GM21737 (cell line): ENCODE data around the gene STAT1.
A peak's percentile ranks its signal among the peaks of the same experiment; 100 is the strongest.
"Not testable (repeated sequence)": the region's sequence is repeated elsewhere in the genome, so short reads cannot be mapped to it uniquely, and the experiment has no call there.

Source experiments
- ATAC-seq: cut with Tn5 transposase; IDR thresholded peaks from one replicate; pipeline ENCODE4 v1.9.1; 2021; ENCODE audit warnings: mild to moderate bottlenecking, moderate library complexity; ENCODE audit not compliant: unreplicated experiment

STAT1 gene

DNA sequence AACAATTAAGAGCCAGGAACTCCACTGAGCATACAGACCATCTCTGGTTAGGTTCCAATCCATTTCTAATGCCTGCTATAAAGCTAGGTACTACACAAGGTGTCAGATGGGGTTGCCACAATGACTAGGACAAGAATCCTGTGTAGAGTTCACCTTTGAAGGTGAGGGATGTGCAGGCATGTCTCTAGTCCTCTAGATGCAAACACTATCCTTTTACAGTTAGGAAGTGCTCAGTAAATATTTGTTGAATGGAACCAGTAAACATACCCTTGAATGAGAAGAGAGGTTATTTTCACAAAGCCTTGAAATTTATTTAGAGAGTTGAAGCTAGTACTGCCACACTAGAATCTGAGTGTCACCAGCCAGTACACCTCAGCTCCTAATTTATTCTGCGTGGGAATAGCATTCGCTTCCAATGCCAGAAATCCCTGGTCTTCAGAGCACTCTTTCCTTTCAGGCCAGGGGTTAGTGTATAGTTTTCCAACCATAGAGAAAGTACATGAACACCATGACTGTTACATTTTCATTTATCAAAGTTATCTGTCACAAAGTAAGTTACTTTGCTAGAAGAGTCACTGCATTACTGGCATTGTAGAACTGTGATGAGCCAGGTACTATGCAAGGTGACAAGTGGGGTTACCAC, 48.3 kb downstream of the STAT1 start:
- ATAC-seq = no peak

DNA sequence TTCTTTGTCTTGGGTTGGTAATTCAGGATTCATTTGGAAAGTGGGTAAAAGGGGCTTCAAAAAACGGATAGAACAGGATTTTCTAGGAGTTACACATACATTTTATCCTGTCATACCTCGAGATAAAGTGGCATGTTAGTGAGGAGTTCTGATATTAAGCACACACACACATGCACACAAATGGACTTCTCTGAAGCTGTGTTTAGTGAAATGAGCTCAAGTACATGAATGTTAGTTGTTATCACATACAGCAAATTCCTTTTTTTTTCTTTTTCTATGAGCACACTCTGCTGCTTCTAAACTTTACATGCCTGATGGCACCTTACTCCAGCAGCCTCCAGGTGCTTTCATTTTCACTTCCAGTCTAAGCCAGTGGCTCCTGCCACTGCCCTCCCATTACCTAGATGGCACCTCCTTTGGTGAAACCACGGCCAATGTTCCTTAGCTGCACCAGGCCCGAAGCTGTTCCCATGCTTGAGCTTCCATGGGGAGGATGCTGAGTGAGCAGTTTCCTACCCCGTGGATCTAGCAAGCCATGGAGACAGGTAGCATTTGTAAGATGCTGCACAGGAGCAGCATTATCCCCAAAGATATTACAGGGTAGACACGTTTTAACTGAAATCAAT, 49.7 kb downstream of the STAT1 start:
- ATAC-seq = no peak

DNA sequence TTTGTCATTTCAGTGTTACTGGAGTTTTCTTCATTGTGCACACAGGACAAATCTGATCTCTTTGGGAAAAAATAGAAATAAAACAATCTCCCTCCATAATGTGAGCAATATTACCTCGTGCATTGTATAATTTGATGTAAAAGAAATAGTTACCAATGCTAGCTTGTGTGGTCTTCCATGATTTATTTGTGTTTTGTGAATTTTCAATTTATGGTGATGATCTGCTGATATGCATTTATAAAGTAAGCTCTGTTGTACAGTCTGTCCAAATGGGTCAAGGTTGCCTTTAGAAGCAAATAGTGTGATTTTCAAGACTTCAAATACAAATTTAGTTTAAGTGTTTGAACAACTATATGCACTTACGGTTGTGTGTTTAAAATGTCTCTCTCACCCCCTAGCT, 50.9 kb downstream of the STAT1 start:
- no peak for ATAC-seq

DNA sequence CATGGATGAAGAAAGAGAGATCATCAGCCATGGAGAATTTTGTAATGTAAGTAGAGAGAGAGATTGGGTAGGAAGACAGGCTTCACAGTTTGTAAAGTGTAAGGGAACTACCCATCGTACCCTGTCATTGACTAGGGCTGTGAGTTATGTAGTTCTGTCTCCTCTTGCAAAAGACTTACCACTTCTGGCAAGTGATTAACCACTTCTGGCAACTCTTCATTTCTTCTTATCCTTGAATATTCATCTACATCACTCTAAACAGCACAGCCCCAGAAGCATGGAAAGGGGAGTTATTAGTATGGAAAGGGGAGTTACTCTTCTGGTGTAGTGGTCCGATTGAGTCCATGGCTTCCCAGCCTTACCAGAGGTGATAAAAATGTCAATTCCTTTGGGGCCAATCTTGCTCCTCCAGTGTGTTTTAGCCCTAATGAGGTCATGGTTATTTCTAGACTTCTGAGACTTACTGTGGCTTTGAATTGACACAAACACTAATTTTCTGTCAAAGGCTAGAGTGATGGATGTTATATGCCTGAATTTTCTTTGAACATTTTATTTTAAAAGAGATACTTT, 52.0 kb downstream of the STAT1 start:
- ATAC-seq = no peak

DNA sequence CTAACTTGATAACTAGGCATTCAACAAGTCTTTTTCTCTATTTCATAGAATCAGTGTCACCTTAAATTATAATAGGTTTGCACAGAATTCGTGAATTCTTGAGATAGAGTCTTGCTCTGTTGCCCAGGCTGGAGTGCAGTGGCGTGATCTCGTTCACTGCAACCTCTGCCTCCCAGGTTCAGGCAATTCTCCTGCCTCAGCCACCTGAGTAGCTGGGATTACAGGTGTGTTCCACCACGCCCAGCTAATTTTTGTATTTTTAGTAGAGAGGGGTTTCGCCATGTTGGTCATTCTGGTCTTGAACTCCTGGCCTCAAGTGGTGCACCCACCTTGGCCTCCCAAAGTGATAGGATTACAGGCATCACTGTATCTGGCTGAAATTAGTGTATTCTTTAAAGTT, 52.9 kb downstream of the STAT1 start:
- ATAC-seq = not testable (repeated sequence)

DNA sequence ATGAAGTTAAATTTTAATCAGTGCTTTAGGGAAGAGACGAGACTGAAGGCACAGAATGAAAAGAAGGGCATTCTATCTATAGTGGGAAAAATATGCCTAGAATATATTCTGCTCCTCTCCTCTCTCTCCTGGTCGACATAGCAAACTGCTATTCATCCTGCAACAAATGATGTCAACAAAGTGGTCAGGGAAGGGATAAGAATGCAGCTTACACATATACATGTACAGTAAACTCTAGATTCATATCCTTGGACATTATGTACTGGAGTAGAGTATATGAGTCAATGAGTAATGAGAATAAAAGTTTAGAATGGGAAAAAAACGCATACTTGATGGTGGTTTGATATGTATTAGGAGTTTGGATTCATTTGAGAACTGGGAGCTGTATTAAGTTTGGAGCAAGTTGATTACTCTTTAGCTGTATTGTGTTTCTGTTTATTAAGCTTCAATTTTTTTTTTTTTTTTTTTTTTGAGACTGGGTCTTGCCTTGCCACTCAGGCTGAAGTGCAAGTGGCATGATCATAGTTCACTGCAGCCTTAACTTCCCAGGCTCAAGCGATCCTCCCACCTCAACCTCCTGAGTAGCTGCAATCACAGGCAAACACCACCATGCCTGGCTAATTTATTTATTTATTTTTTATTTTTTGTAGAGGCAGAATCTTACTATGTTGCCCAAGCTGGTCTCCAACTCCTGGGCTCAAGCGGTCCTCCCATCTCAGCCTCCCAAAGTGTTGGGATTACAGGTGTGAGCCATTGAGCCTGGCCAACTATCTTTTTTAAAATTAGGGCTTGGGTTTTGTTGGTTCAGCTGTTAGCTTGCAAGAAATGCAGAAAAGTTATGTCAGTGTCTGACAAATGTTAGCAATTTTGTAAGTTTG, 53.8 kb downstream of the STAT1 start:
- no peak for ATAC-seq

DNA sequence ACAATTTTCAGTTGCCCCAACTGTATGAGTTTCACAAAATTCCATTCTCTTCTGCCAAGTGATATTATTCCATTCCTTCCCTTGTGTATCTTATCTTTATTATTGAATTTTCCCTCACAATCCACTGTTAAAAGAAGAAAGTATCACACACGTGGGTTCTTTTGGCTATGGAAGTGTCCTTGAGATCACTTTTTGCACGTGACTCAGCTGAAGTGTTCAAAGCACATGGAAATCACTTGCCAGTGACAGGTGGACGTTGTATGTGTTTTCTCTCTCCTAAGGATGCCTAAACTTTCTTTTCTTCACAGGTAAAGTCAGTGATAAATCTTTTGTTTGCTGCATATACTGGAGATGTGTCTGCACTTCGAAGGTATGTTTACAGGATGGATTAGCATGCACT, 60.7 kb downstream of the STAT1 start:
- ATAC-seq = no peak

DNA sequence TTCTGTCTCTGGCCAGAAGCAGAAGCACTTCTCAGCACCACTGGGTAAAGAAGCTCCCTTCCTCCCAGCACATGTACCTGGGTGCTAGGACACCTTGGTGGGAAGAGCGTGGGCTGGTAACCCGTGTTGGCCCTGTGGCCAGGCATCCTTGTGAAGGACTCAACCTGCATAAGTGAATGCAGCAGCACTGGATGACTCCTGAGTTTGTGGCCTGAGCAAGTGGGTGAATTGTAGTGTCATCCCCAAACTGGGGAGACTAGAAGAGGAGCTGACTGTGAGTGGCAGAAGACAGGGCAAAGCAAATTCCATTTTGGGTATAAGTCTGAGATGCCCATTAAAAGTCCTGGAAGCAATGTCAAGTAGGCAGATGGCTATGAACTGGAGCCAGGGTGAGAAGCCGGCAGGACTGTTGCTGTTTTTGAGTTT, 63.4 kb downstream of the STAT1 start:
- ATAC-seq = no peak

DNA sequence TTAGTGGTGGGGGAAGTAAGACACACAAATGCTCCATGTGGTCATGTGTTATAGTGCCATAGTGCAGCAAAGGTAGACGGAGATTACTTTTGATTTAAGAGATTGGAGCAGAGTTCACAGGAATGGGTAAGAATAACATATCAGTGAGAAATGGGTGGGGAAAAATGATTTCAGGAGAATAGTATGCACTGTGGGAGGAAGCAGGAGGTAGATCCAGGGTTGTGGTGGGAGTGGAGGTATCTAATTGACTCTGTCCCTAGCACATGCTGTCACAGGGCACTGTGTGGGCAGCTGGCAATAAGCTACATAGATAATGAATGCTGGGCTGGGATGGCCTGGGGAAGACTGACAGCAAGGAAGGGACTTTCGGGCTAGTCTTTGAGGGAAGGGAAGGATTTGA, 65.3 kb downstream of the STAT1 start:
- ATAC-seq = no peak

DNA sequence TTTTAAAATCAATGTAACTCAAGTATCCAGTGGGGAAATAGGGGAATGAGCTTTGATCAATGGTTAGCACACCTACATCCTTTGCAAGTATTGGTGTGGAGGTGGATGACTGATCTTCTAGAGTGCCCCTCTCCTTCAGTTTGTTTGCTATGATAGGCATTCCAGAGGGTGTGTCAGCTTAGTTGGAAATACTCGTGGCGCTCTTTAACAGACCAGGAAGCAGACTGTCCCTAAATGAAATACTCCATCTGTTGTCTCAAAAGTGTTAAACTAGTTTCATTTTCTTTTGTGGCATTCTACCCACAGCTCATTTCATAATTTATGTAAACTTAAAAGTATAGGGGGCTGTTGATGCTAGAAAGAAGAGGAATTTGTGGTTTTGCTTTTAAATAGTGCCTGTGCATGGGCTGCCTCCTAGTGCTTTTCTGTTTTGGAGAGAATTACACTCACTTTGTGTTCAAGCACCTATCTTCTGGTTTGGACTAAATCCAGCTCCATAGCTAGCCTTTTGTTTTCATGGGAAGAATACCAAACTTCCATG, 66.2 kb downstream of the STAT1 start:
- peak; percentile 60 for ATAC-seq

DNA sequence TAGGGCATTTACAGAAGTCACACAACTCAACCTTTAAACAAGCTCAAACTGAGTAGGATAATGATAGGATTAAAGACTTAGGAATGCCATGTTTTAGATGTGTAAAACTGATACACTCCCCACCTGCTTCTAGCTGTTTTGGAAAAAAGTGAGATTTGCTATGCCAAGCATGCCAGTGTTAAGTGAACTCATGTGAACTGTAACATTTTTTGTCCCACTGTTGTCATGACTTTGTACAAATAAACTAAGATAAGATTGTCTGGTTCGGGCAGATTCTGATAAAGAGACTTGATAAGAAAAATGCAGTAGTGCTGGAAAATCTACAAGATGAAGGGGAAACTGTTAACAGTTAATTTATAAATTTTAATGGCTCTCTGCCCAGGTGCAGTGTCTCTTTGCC, 66.8 kb downstream of the STAT1 start:
- no peak for ATAC-seq

DNA sequence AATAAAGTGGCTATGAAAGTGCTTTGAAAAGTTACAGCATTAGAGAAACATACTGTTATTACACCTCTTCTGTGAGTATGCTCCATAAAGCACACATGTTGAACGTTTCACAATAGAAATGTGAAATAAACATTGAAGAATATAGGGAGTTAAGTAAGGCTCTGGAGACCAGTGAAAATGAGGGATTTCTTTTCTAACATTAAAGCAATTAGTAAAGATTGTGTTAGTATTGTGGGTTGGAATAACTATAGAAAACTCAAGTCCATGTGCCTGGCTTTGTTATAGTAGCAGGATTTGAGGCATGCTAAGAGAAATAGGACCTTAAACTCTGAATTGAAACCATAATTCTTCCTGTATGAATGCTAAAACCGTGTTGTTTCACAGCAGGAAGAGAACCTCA, 70.3 kb downstream of the STAT1 start:
- no peak for ATAC-seq

DNA sequence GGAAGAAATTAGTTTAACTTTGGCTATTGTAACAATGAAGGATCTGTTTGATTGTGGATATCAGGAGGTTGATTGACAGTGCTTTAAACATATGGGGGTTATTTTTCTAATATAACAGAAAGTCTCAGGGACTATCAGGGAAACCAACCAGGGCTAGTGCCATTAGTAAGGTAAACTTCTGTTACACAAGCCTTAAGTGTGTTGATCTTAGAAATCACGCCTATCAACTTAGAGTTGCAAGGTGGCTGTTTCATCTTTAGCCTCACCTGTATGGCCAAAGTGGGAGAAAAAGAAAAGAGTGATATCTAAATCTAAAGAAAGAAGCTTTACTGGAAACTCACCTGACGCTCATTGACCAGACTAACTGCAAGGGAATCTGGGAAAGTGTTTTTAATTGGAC, 71.3 kb downstream of the STAT1 start:
- ATAC-seq = no peak

DNA sequence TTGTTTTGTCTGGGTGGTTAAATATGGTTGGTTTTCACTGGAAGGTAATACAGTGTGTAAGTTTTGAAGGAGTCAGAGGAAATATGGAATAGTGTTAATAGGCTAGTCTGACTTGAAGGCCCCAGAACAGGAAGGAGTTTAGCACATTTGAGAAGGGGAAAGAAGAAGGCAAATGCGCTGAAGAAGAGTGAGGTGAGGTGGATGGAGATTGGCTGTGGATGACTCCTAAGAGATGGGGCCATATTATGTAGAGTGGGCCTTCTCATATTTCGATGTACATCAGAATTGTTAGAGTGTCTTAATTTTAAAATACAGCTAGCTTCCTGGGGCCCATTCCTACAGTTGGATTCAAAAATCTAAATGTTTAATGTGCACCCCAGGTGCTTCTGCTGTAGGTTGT, 72.4 kb downstream of the STAT1 start:
- no peak for ATAC-seq

DNA sequence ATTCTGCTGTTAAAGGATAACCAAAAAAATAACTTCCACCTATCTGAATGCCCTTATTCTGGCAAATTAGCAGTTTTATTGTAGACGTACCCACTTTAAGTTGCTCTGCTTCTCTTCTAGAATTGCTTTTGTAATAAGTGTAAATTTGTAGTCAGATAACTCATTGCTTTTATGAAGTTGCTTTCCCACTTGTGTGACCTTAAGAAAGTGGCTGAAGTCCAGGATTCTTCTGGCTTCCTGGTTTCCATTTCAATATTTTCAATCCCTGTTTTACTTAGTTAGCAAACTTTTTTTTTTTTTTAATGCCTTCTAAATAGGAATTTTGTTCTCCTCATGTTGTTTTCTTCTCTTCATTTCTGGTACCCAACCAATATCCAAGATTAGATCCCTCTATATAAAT, 73.5 kb downstream of the STAT1 start:
- ATAC-seq = no peak

DNA sequence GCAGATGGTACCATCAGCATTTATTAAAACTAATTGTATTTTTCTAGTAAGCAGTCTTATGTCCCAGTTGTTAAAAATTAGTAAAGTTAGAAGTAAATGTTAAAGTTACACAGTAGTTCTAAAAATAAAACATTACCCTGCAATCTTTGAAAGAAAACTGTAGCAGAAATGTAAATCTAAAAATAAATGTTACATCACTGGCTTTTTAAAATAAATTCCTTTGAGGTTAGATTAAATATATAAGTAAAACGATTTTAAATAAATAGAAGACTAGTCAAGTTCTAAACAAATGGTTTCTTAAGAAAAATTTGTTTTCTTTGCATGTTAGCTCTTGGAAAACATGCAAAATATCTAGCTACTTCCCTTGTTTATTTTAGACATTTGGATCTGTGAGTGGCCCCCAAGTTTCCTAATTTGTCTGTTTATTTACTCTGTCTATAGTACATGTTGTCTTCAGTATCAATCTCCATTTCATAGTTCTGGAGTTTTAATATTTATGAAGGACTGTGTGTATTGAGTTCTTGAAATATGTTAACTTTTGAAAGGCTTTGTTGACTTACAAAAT, 75.1 kb downstream of the STAT1 start:
- no peak for ATAC-seq

DNA sequence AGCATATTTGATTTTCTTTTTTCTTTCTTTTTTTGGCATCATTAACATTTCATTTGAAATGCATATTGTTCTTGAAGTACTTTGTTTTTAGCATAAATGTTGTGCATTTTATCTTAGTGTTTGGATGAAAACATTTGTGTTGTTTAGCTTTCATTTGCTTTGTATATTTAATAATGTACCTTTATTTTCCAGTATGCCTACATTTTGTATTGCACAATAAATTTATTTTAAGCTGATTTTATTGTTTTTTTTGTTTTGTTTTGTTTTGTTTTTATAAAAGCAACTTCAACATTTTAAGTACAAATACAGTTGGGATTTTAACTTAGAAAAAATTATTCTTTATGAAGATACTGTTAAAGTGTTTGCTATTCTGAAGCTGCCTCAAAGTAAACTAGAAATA, 78.9 kb downstream of the STAT1 start:
- ATAC-seq = no peak

DNA sequence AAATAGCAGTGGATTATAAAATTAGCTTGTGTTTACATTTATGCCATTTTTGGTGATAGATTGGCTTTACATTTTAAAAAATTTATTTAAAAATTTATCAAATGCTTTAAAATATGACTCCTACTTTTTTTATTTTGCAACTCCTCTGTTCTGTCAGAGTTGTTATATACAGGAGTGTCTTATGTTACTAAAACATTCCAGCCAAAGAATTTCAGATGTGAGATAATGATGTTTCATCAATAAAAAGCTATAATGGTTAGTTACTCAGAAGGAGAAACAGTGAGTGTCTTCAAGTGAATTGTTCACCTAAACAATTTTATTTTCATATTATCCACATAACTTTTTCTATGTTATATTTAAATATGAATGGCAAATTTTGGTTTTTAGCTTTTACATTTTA, 80.6 kb downstream of the STAT1 start:
- no peak for ATAC-seq

DNA sequence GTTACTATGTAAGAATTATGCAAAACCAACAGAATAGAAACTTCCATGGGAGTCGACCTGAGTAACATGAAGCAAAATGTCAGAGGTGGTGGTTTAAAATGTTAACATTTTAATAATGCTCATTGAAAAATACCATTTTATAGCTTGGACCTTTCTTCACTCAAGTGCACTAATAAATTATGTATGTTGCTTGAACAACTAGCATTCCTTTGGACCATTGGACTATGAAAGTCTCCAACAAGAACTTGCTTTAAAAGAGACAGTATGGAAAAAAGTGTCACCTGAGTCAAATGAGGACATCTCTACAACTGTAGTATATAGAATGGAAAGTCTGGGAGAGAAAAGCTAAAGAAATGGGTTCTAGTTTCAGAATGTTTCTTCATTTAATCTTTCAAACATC, 81.5 kb downstream of the STAT1 start:
- no peak for ATAC-seq

DNA sequence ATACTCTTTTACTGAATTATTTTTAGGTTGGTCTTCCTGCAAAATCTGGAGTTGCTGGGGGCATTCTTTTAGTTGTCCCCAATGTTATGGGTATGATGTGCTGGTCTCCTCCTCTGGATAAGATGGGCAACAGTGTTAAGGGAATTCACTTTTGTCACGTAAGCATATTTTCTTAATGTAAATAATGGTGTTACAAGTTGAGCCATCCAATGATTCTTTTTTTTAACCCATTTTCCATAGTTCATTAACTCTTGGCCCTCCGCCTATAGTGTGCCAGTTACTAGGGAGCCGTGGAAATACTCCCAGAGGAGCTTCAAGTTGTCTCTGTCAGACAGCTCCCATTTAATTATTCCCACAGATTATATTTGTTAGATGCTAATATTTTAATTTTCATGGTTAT, 83.6 kb downstream of the STAT1 start:
- no peak for ATAC-seq

DNA sequence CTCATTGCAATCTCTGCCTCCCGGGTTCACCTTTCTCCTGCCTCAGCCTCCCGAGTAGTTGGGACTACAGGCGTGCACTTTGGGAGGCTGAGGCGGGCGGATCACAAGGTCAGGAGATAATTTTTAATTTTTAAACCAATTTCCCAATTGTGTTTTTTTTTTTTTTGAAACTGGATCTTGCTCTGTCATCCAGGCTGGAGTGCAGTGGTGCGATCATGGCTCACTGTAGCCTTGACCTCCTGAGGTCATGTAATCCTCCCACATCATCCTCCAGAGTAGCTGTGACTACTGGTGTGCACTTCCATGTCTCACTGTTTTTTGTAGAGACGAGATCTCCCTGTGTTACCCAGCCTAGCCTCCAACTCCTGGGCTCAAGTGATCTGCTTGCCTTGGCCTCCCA, 84.1 kb downstream of the STAT1 start:
- ATAC-seq = no peak
